GM21786 (cell line): Measurements from ENCODE around the gene FCHSD2.
"Not testable (repeated sequence)": the region's sequence is repeated elsewhere in the genome, so short reads cannot be mapped to it uniquely, and the experiment has no call there.

Experiments used
- ATAC-seq: cut with Tn5 transposase; IDR thresholded peaks from one replicate; pipeline ENCODE4 v1.9.1; 2021; ENCODE audit not compliant: unreplicated experiment

Gene FCHSD2

GRCh38 chr11:72826191-72826941, 315.8 kb downstream of the FCHSD2 start:
- ATAC-seq, result no peak

GRCh38 chr11:72825661-72826060, 316.5 kb downstream of the FCHSD2 start:
- ATAC-seq, result no peak

GRCh38 chr11:72824811-72825505, 317.2 kb downstream of the FCHSD2 start:
- ATAC-seq, result no peak

- ATAC-seq, result no peak
Observed at GRCh38 chr11:72824020-72824419, 318.1 kb downstream of the FCHSD2 start.

GRCh38 chr11:72823105-72823804, 318.9 kb downstream of the FCHSD2 start:
- no peak for ATAC-seq

GRCh38 chr11:72821920-72822799, 320.0 kb downstream of the FCHSD2 start:
- no peak for ATAC-seq

GRCh38 chr11:72821221-72821919, 320.7 kb downstream of the FCHSD2 start:
- no peak for ATAC-seq

GRCh38 chr11:72820439-72821139, 321.5 kb downstream of the FCHSD2 start:
- no peak for ATAC-seq

GRCh38 chr11:72818971-72819370, 323.1 kb downstream of the FCHSD2 start:
- no peak for ATAC-seq

- ATAC-seq, result no peak
Observed at GRCh38 chr11:72817966-72818365, 324.2 kb downstream of the FCHSD2 start.

- ATAC-seq, result no peak
Observed at GRCh38 chr11:72816404-72816990, 325.6 kb downstream of the FCHSD2 start.

- ATAC-seq, result no peak
Observed at GRCh38 chr11:72815110-72815618, 327.0 kb downstream of the FCHSD2 start.

- peak; percentile 49 for ATAC-seq
Observed at GRCh38 chr11:72814286-72815109, 327.6 kb downstream of the FCHSD2 start, which contains the start of gene ATG16L2. ATG16L2 (plus strand) TSS chr11:72814411; CDS start chr11:72814446, 35 bp downstream.

GRCh38 chr11:72813740-72814285, 328.3 kb downstream of the FCHSD2 start:
- ATAC-seq, result peak; percentile 45

GRCh38 chr11:72812967-72813739, 329.0 kb downstream of the FCHSD2 start:
- peak; percentile 25 for ATAC-seq

- no peak for ATAC-seq
Observed at GRCh38 chr11:72812604-72812966, 329.5 kb downstream of the FCHSD2 start.

- not testable (repeated sequence) for ATAC-seq
Observed at GRCh38 chr11:72811686-72812085, 330.4 kb downstream of the FCHSD2 start.
